T-helper 2 cell treated with Interferon-gamma antibody and Interleukin-4, amounts not matched to agents 5 μg/mL and 100 μg/mL, for 36 hours (primary cell): ENCODE data around the gene PPP1R3D.
"Not testable (repeated sequence)": the region's sequence is repeated elsewhere in the genome, so short reads cannot be mapped to it uniquely, and the experiment has no call there.

ENCODE experiments used
- DNase-seq: peaks from one replicate; pipeline ENCODE4 v3.0.0; 2021; ENCODE audit warnings: low spot score
- H3K27ac Mint-ChIP-seq: one replicate; pipeline ENCODE4 v1.8.0; 2021; ENCODE audit warnings: mild to moderate bottlenecking, mixed read lengths
- H3K27me3 Mint-ChIP-seq: one replicate; pipeline ENCODE4 v1.8.0; 2021; ENCODE audit warnings: low read depth, mixed read lengths
- H3K36me3 Mint-ChIP-seq: one replicate; pipeline ENCODE4 v1.8.0; 2021; ENCODE audit warnings: low read depth, mixed read lengths
- H3K4me1 Mint-ChIP-seq: one replicate; pipeline ENCODE4 v1.8.0; 2021; ENCODE audit warnings: low read depth, mixed read lengths
- H3K4me3 Mint-ChIP-seq: one replicate; pipeline ENCODE4 v1.8.0; 2022; ENCODE audit warnings: mild to moderate bottlenecking, moderate library complexity, mixed read lengths
- H3K9me3 Mint-ChIP-seq: one replicate; pipeline ENCODE4 v1.8.0; 2021; ENCODE audit warnings: mixed read lengths

PPP1R3D gene

GRCh38 chr20:59958626-59959025 is 18.5 kb upstream of the PPP1R3D start:
- no peaks in the 10 kb centered on the region for H3K9me3 Mint-ChIP-seq

GRCh38 chr20:59958123-59958522 is 18.0 kb upstream of the PPP1R3D start, which contains the start of gene CDH26:
TSS of gene CDH26 (plus strand) at chr20:59958423. CDS start at chr20:59958727, 304 bp downstream.
- Mint-ChIP-seq H3K27ac (no peak within 1 kb of the TSS), H3K27me3 (no peaks in the 10 kb centered on the region), H3K9me3 (no peaks in the 10 kb centered on the region), H3K4me3 (no peak within 1 kb of the TSS), H3K4me1 (no peaks in the 10 kb centered on the region), H3K36me3 (no peaks in the 10 kb centered on the region)
- DNase-seq = no peak

More at GRCh38 chr20:59958626-59959025, 18.5 kb upstream of the PPP1R3D start:
- no peak for DNase-seq
- Mint-ChIP-seq H3K27ac (no peak overlapping the region), H3K27me3 (no peaks in the 10 kb centered on the region), H3K4me1 (no peaks in the 10 kb centered on the region), H3K4me3 (no peak overlapping the region), H3K36me3 (no peaks in the 10 kb centered on the region)

GRCh38 chr20:59957568-59957967 is 17.5 kb upstream of the PPP1R3D start:
- H3K36me3 Mint-ChIP-seq = not testable (repeated sequence)

GRCh38 chr20:59955131-59955796 is 15.2 kb upstream of the PPP1R3D start:
- Mint-ChIP-seq H3K4me1 (no peaks in the 10 kb centered on the region), H3K36me3 (no peaks in the 10 kb centered on the region), H3K27ac (peak overlapping the region; percentile 44), H3K27me3 (no peaks in the 10 kb centered on the region), H3K4me3 (no peak overlapping the region), H3K9me3 (no peaks in the 10 kb centered on the region)
- DNase-seq = no peak

More at GRCh38 chr20:59957568-59957967, 17.5 kb upstream of the PPP1R3D start:
- not testable (repeated sequence) for H3K27me3 Mint-ChIP-seq, DNase-seq, H3K4me3 Mint-ChIP-seq, H3K27ac Mint-ChIP-seq, H3K4me1 Mint-ChIP-seq, H3K9me3 Mint-ChIP-seq

GRCh38 chr20:59954718-59955117 is 14.6 kb upstream of the PPP1R3D start:
- no peaks in the 10 kb centered on the region for H3K4me1 Mint-ChIP-seq
- no peaks in the 10 kb centered on the region for H3K36me3 Mint-ChIP-seq
- H3K27ac Mint-ChIP-seq = peak overlapping the region; percentile 44
- DNase-seq = no peak
- H3K9me3 Mint-ChIP-seq = no peaks in the 10 kb centered on the region
- H3K4me3 Mint-ChIP-seq = no peak overlapping the region
- no peaks in the 10 kb centered on the region for H3K27me3 Mint-ChIP-seq

- no peaks in the 10 kb centered on the region for H3K27me3 Mint-ChIP-seq
- DNase-seq = no peak
- no peak overlapping the region for H3K27ac Mint-ChIP-seq
- peaks cover 12% of the 10 kb centered on the region for H3K36me3 Mint-ChIP-seq
- no peaks in the 10 kb centered on the region for H3K9me3 Mint-ChIP-seq
- H3K4me1 Mint-ChIP-seq = peaks cover 24% of the 10 kb centered on the region
- H3K4me3 Mint-ChIP-seq = no peak overlapping the region
Observed at GRCh38 chr20:59949911-59950310, 9.8 kb upstream of the PPP1R3D start.

- Mint-ChIP-seq H3K4me3 (peak overlapping the region; percentile 76), H3K27me3 (no peaks in the 10 kb centered on the region), H3K27ac (peak overlapping the region; percentile 93), H3K9me3 (no peaks in the 10 kb centered on the region), H3K4me1 (peaks cover 27% of the 10 kb centered on the region), H3K36me3 (peaks cover 20% of the 10 kb centered on the region)
- no peak for DNase-seq
Observed at GRCh38 chr20:59948828-59949720, 9.0 kb upstream of the PPP1R3D start.

GRCh38 chr20:59948212-59948611 is 8.1 kb upstream of the PPP1R3D start:
- no peaks in the 10 kb centered on the region for H3K9me3 Mint-ChIP-seq
- no peaks in the 10 kb centered on the region for H3K27me3 Mint-ChIP-seq
- H3K36me3 Mint-ChIP-seq = peaks cover 20% of the 10 kb centered on the region
- H3K27ac Mint-ChIP-seq = peak overlapping the region; percentile 93
- no peak for DNase-seq
- H3K4me1 Mint-ChIP-seq = peaks cover 27% of the 10 kb centered on the region
- no peak overlapping the region for H3K4me3 Mint-ChIP-seq

- Mint-ChIP-seq H3K36me3 (peaks cover 20% of the 10 kb centered on the region), H3K4me3 (no peak overlapping the region), H3K27me3 (no peaks in the 10 kb centered on the region), H3K9me3 (no peaks in the 10 kb centered on the region), H3K27ac (no peak overlapping the region), H3K4me1 (peaks cover 27% of the 10 kb centered on the region)
- no peak for DNase-seq
Observed at GRCh38 chr20:59947376-59947775, 7.3 kb upstream of the PPP1R3D start.

GRCh38 chr20:59945731-59946130 is 5.6 kb upstream of the PPP1R3D start:
- Mint-ChIP-seq H3K4me3 (no peak overlapping the region), H3K27ac (no peak overlapping the region), H3K36me3 (peaks cover 25% of the 10 kb centered on the region), H3K4me1 (peaks cover 39% of the 10 kb centered on the region), H3K27me3 (no peaks in the 10 kb centered on the region), H3K9me3 (no peaks in the 10 kb centered on the region)
- no peak for DNase-seq

- Mint-ChIP-seq H3K4me1 (peaks cover 39% of the 10 kb centered on the region), H3K36me3 (peaks cover 25% of the 10 kb centered on the region), H3K27ac (no peak overlapping the region), H3K9me3 (no peaks in the 10 kb centered on the region), H3K27me3 (no peaks in the 10 kb centered on the region), H3K4me3 (no peak overlapping the region)
- no peak for DNase-seq
Observed at GRCh38 chr20:59945175-59945574, 5.1 kb upstream of the PPP1R3D start.

GRCh38 chr20:59944726-59945125 is 4.6 kb upstream of the PPP1R3D start:
- Mint-ChIP-seq H3K4me1 (peaks cover 39% of the 10 kb centered on the region), H3K36me3 (peaks cover 25% of the 10 kb centered on the region), H3K4me3 (no peak overlapping the region), H3K27me3 (no peaks in the 10 kb centered on the region), H3K9me3 (no peaks in the 10 kb centered on the region), H3K27ac (no peak overlapping the region)
- DNase-seq = no peak

- Mint-ChIP-seq H3K27ac (no peak overlapping the region), H3K36me3 (peaks cover 33% of the 10 kb centered on the region), H3K9me3 (no peaks in the 10 kb centered on the region), H3K4me3 (no peak overlapping the region), H3K4me1 (peaks cover 35% of the 10 kb centered on the region), H3K27me3 (no peaks in the 10 kb centered on the region)
- no peak for DNase-seq
Observed at GRCh38 chr20:59942245-59942644, 2.1 kb upstream of the PPP1R3D start.

- no peak for DNase-seq
- Mint-ChIP-seq H3K27me3 (no peaks in the 10 kb centered on the region), H3K36me3 (peaks cover 35% of the 10 kb centered on the region), H3K27ac (peak overlapping the region; percentile 96), H3K4me3 (peak overlapping the region; percentile 93), H3K9me3 (no peaks in the 10 kb centered on the region), H3K4me1 (peaks cover 36% of the 10 kb centered on the region)
Observed at GRCh38 chr20:59940956-59941294, 820 bp upstream of the PPP1R3D start.
